Coronary artery (tissue), 2 donors: ENCODE data around the gene TBX19.

Experiments
- DNase-seq: peaks from one replicate; pipeline ENCODE4 v3.0.0-alpha.2; 2017; ENCODE audit warnings: low spot score
- H3K27ac ChIP-seq, 2 donors: fragments of 200-600 bp; sonication (generic); one replicate each; pipeline ENCODE4 v1.5.1; 2016 to 2019
- H3K4me3 ChIP-seq: fragments of 200-600 bp; sonication (generic); 2 replicates; pipeline ENCODE4 v1.5.1; 2016; ENCODE audit warnings: mild to moderate bottlenecking, moderate library complexity
- CTCF ChIP-seq: fragments of 200-600 bp; sonication (generic); IDR thresholded peaks from one replicate; pipeline ENCODE4 v1.5.1; 2019; ENCODE audit warnings: antibody characterized with exemption

TBX19 gene

GRCh38 chr1:168243636-168244212, 37.0 kb upstream of the TBX19 start:
- H3K4me3 ChIP-seq, result no peak overlapping the region
- no peak for DNase-seq
- no peak for TF ChIP-seq CTCF
- peak overlapping the region; percentile 21 to 68 for H3K27ac ChIP-seq

- no peak for DNase-seq
- H3K4me3 ChIP-seq, result no peak overlapping the region
- no peak overlapping the region for H3K27ac ChIP-seq
- TF ChIP-seq CTCF, result no peak
These were observed 35.6 kb upstream of the TBX19 start for GRCh38 chr1:168245042-168245441.

- Histone ChIP-seq H3K4me3 (no peak overlapping the region), H3K27ac (peak overlapping the region in 1 of 2 donors; percentile 23)
- no peak for DNase-seq
- no peak for TF ChIP-seq CTCF
These were observed 34.2 kb upstream of the TBX19 start for GRCh38 chr1:168246506-168246905.

- no peak for DNase-seq
- H3K27ac ChIP-seq, result no peak overlapping the region
- no peak for TF ChIP-seq CTCF
- H3K4me3 ChIP-seq, result no peak overlapping the region
These were observed 28.4 kb upstream of the TBX19 start for GRCh38 chr1:168252204-168252733.

- Histone ChIP-seq H3K4me3 (no peak overlapping the region), H3K27ac (no peak overlapping the region)
- no peak for DNase-seq
- TF ChIP-seq CTCF, result no peak
These were observed 24.5 kb upstream of the TBX19 start for GRCh38 chr1:168256164-168256563.

GRCh38 chr1:168257397-168257796, 23.3 kb upstream of the TBX19 start:
- H3K4me3 ChIP-seq, result no peak overlapping the region
- no peak overlapping the region for H3K27ac ChIP-seq
- TF ChIP-seq CTCF, result no peak
- DNase-seq, result no peak

GRCh38 chr1:168259567-168259966, 21.1 kb upstream of the TBX19 start:
- Histone ChIP-seq H3K4me3 (no peak overlapping the region), H3K27ac (no peak overlapping the region)
- no peak for TF ChIP-seq CTCF
- DNase-seq, result no peak
